Endodermal cell (in vitro differentiated cells): ENCODE measurements around the gene CFAP46. TPM values are rescaled to one million over a fixed set of nuclear protein-coding genes. Genes with fewer than 3 reads are reported as not detected.
"Not testable (repeated sequence)": the region's sequence is repeated elsewhere in the genome, so short reads cannot be mapped to it uniquely, and the experiment has no call there.

Experiments
- DNase-seq: peaks from one replicate; pipeline ENCODE4 v3.0.0-alpha.2; 2017
- H3K27ac ChIP-seq: 2 replicates; pipeline ENCODE4 v1.5.1; 2013; ENCODE audit warnings: mild to moderate bottlenecking, low read depth, low read length, moderate library complexity
- H3K27me3 ChIP-seq: 2 replicates; pipeline ENCODE4 v1.6.1; 2013; ENCODE audit warnings: mild to moderate bottlenecking, low read length, moderate library complexity; ENCODE audit not compliant: insufficient read depth, control insufficient read depth, poor library complexity, severe bottlenecking
- H3K36me3 ChIP-seq: 2 replicates; pipeline ENCODE4 v1.7.0; 2013; ENCODE audit warnings: mild to moderate bottlenecking, low read length, moderate library complexity; ENCODE audit not compliant: control insufficient read depth, insufficient read depth
- H3K4me1 ChIP-seq: one replicate; pipeline ENCODE4 v1.7.0; 2013; ENCODE audit warnings: low read length; ENCODE audit not compliant: control insufficient read depth, insufficient read depth
- H3K4me3 ChIP-seq: 2 replicates; pipeline ENCODE4 v1.5.1; 2013; ENCODE audit warnings: mild to moderate bottlenecking, low read length, moderate library complexity
- H3K9ac ChIP-seq: 2 replicates; pipeline ENCODE4 v1.6.1; 2013; ENCODE audit warnings: mild to moderate bottlenecking, low read length, moderate library complexity; ENCODE audit not compliant: poor library complexity, severe bottlenecking; ENCODE audit errors: extremely low read depth
- H3K9me3 ChIP-seq: 2 replicates; pipeline ENCODE4 v1.6.1; 2013; ENCODE audit warnings: mild to moderate bottlenecking, low read length, moderate library complexity; ENCODE audit not compliant: control insufficient read depth
- H3K27ac Mint-ChIP-seq: 2 replicates; pipeline ENCODE4 v1.8.0; 2020; ENCODE audit warnings: mixed read lengths
- H3K27me3 Mint-ChIP-seq: 2 replicates; pipeline ENCODE4 v1.8.0; 2021; ENCODE audit warnings: mild to moderate bottlenecking, mixed read lengths; ENCODE audit not compliant: insufficient read depth
- H3K36me3 Mint-ChIP-seq: 2 replicates; pipeline ENCODE4 v1.8.0; 2020; ENCODE audit warnings: low read depth, mixed read lengths
- H3K4me1 Mint-ChIP-seq: 2 replicates; pipeline ENCODE4 v1.8.0; 2020; ENCODE audit warnings: mixed read lengths
- H3K4me3 Mint-ChIP-seq: 2 replicates; pipeline ENCODE4 v1.8.0; 2020; ENCODE audit warnings: mild to moderate bottlenecking, moderate library complexity, mixed read lengths
- H3K9me3 Mint-ChIP-seq: 2 replicates; pipeline ENCODE4 v1.8.0; 2020; ENCODE audit warnings: mild to moderate bottlenecking, mixed read lengths
- CTCF ChIP-seq: fragments of 200-600 bp; sonication (generic); conservative IDR thresholded peaks from 2 replicates; pipeline ENCODE4 v1.5.0; 2021; ENCODE audit warnings: antibody characterized with exemption, mild to moderate bottlenecking
- WGBS, 2 experiments: methylation state at CpG; one replicate each; pipeline versions ENCODE4 v1.1.5 to v1.1.7; 2013; ENCODE audit warnings: missing lambda C conversion rate in 2 of 2, mixed read lengths in 1 of 2; ENCODE audit not compliant: insufficient coverage in 1 of 2, insufficient read length in 1 of 2; 5-methylcytosine and 5-hydroxymethylcytosine counted together
- total RNA-seq, 2 donors: library from RNA; stranded (reverse); fragmentation: NEBNext Ultra II Directional in 1 of 2; extraction: Animal tissue kit (Norgen Biotek cat#: 25700) in 1 of 2; gene quantifications; 2 replicates in 1 of 2; 3 replicates in 1 of 2; pipeline ENCODE4 v1.2.1, GENCODE V29; 2021

CFAP46 gene
- total RNA-seq, 2 donors from 2014 or later, result 9.9 to 10.5 TPM

- Histone ChIP-seq H3K27ac (no peak overlapping the region), H3K27me3 (peaks cover 5% of the 10 kb centered on the region), H3K4me3 (no peak overlapping the region), H3K4me1 (no peaks in the 10 kb centered on the region), H3K9me3 (peaks cover 17% of the 10 kb centered on the region), H3K9ac (no peak overlapping the region), H3K36me3 (no peaks in the 10 kb centered on the region)
- no peak overlapping the region for H3K27ac Mint-ChIP-seq
- H3K27me3 Mint-ChIP-seq, result no peaks in the 10 kb centered on the region
- 94 to 95% methylated on average over 23 to 29 of the region's 29 CpGs for WGBS, 2 experiments
- H3K9me3 Mint-ChIP-seq, result peaks cover 19% of the 10 kb centered on the region
- H3K4me3 Mint-ChIP-seq, result no peak overlapping the region
- DNase-seq, result no peak
- H3K36me3 Mint-ChIP-seq, result peaks cover 3% of the 10 kb centered on the region
- no peak for TF ChIP-seq CTCF
- no peaks in the 10 kb centered on the region for H3K4me1 Mint-ChIP-seq
Observed at GRCh38 chr10:132827861-132828539, 114.4 kb downstream of the CFAP46 start.

- Histone ChIP-seq H3K36me3 (no peaks in the 10 kb centered on the region), H3K4me1 (no peaks in the 10 kb centered on the region), H3K4me3 (no peak overlapping the region), H3K27me3 (peaks cover 5% of the 10 kb centered on the region), H3K27ac (no peak overlapping the region), H3K9me3 (peaks cover 17% of the 10 kb centered on the region), H3K9ac (no peak overlapping the region)
- Mint-ChIP-seq H3K27ac (no peak overlapping the region), H3K4me1 (no peaks in the 10 kb centered on the region), H3K9me3 (peaks cover 19% of the 10 kb centered on the region), H3K4me3 (no peak overlapping the region), H3K36me3 (peaks cover 3% of the 10 kb centered on the region), H3K27me3 (no peaks in the 10 kb centered on the region)
- DNase-seq, result no peak
- WGBS, 2 experiments, result 85 to 94% methylated on average over 12 to 13 of the region's 13 CpGs
- TF ChIP-seq CTCF, result no peak
Observed at GRCh38 chr10:132827423-132827789, 115.0 kb downstream of the CFAP46 start.

GRCh38 chr10:132826524-132827422, 115.6 kb downstream of the CFAP46 start:
- H3K4me3 Mint-ChIP-seq, result no peak overlapping the region
- peaks cover 5% of the 10 kb centered on the region for H3K27me3 ChIP-seq
- H3K36me3 ChIP-seq, result no peaks in the 10 kb centered on the region
- no peak for TF ChIP-seq CTCF
- DNase-seq, result no peak
- H3K36me3 Mint-ChIP-seq, result peaks cover 3% of the 10 kb centered on the region
- H3K27ac Mint-ChIP-seq, result no peak overlapping the region
- no peaks in the 10 kb centered on the region for H3K4me1 Mint-ChIP-seq
- no peaks in the 10 kb centered on the region for H3K4me1 ChIP-seq
- H3K27me3 Mint-ChIP-seq, result no peaks in the 10 kb centered on the region
- peaks cover 17% of the 10 kb centered on the region for H3K9me3 ChIP-seq
- H3K27ac ChIP-seq, result no peak overlapping the region
- no peak overlapping the region for H3K9ac ChIP-seq
- peaks cover 19% of the 10 kb centered on the region for H3K9me3 Mint-ChIP-seq
- no peak overlapping the region for H3K4me3 ChIP-seq
- 91 to 92% methylated on average over 23 to 32 of the region's 36 CpGs for WGBS, 2 experiments

- not testable (repeated sequence) for H3K4me1 Mint-ChIP-seq, H3K4me3 ChIP-seq, H3K36me3 ChIP-seq, H3K27ac Mint-ChIP-seq, H3K4me3 Mint-ChIP-seq, H3K27me3 Mint-ChIP-seq, H3K27me3 ChIP-seq, H3K36me3 Mint-ChIP-seq, H3K9ac ChIP-seq, DNase-seq, H3K27ac ChIP-seq, H3K4me1 ChIP-seq
- WGBS, 2 experiments, result 86 to 88% methylated on average over 22 to 34 of the region's 34 CpGs
- H3K9me3 ChIP-seq, result peaks cover 17% of the 10 kb centered on the region
- H3K9me3 Mint-ChIP-seq, result peaks cover 19% of the 10 kb centered on the region
Observed at GRCh38 chr10:132825783-132826523, 116.4 kb downstream of the CFAP46 start.
